ENCODE results near the gene ROM1. TPM values are rescaled to one million over a fixed set of nuclear protein-coding genes. Genes with fewer than 3 reads are reported as not detected.

The ROM1 gene
- total RNA-seq (ENCODE audit: unreplicated experiment): 2.1 TPM
- long read RNA-seq, partial matches to known transcripts: 0 of 1 reads
- long read RNA-seq, other reads (novel, unspliced or antisense): 1 of 1 reads

DNA sequence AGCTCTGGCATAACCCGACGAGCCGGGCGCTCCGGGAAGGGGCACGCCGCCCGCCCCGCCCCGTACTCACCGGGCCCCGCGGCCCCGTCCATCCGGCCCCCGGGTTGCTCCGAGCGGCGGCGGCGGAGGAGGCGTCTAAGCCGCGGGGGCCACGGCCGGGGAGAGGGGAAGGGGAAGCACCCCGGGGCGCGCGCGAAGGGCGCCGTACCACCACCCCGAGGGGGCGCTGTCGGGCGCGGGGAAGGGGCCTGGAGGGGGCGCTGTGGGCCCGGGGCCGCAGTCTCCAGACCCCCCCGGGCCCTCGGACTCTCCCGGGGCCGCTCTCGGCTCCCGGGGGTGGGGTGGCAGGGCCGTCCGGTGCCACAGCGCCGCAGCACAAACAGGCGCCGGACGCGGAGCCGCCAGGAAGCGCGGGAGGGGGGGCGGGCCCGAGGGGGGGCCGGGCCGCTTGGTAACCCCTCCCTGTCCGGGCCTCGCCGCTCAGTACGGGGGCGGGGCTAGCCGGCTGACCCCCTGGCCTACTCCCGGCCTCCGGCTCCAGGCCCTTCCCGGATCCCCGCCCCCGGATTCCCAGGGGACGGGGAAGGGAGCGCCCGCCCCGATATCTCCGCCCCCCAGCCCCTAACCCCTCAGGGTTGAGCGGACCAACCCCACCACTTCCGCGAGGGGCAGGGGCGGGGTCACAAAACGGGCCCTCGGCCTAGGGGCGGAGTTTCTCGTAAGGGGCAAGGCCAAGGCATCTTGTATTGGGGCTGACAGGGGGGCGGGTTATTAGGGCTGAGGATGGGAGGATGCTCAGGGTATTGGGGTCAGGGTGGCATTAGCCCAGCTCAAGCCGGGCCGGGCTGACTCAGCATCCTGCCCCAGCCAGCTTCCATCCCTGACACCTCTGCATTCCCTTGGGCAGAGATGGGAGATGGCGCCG, at the start of gene ROM1, which contains the start of gene EML3:
Gene ROM1, plus strand, starts transcription at position 892 of the 925 bp plus-strand sequence. Its CDS starts 25 bp downstream, at position 917.
Gene EML3, minus strand, starts transcription at position 410 of the 925 bp plus-strand sequence. Its CDS starts 318 bp downstream, at position 92.
- Mint-ChIP-seq H3K27ac (ENCODE audit: unreplicated experiment) (peak within 1 kb of the TSS; percentile 78), H3K4me1 (ENCODE audit: unreplicated experiment) (peaks cover 18% of the 10 kb centered on the region), H3K9me3 (ENCODE audit: unreplicated experiment) (no peaks in the 10 kb centered on the region), H3K4me3 (ENCODE audit: unreplicated experiment) (peak within 1 kb of the TSS; percentile 94), H3K36me3 (ENCODE audit: low read depth, unreplicated experiment) (peaks cover 18% of the 10 kb centered on the region), H3K27me3 (ENCODE audit: unreplicated experiment) (peaks cover 18% of the 10 kb centered on the region)
- DNase-seq (ENCODE audit: low spot score): peak; percentile 86
- TF ChIP-seq, protein P1, sequence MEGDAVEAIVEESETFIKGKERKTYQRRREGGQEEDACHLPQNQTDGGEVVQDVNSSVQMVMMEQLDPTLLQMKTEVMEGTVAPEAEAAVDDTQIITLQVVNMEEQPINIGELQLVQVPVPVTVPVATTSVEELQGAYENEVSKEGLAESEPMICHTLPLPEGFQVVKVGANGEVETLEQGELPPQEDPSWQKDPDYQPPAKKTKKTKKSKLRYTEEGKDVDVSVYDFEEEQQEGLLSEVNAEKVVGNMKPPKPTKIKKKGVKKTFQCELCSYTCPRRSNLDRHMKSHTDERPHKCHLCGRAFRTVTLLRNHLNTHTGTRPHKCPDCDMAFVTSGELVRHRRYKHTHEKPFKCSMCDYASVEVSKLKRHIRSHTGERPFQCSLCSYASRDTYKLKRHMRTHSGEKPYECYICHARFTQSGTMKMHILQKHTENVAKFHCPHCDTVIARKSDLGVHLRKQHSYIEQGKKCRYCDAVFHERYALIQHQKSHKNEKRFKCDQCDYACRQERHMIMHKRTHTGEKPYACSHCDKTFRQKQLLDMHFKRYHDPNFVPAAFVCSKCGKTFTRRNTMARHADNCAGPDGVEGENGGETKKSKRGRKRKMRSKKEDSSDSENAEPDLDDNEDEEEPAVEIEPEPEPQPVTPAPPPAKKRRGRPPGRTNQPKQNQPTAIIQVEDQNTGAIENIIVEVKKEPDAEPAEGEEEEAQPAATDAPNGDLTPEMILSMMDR (IDR thresholded peaks at IDR 0.05; ENCODE audit: unreplicated experiment): peak; percentile 99

DNA sequence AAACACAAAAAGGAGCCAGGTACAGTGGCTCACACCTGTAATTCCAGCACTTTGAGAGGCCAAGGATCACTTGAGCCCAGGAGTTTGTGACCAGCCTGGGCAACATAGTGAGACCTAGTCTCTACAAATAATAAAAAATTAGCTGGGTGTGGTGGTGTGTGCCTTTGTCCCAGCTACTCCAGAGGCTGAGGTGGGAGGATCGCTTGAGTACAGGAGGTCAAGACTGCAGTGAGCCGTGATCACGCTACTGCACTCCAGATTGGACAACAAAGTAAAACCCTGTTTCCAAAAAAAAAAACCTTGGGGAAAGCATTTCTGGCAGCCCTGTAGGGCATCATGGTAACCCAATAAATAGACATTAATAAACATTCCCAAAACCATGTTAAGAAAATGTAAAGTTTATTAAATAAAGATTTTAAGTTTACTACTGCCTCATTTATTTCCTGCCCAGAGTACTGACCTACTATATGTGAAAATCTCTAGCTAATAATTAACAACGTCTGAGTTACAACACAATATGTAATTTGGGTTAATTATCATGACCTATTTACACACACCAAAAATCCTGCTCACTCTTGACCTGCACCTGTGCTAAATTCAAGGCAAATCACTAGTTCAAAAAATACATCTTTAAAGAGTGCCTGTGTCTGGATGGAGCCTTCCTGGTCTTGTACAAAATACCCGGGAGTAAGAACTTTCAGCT, 47.8 kb upstream of the ROM1 start:
- Mint-ChIP-seq H3K27ac (ENCODE audit: unreplicated experiment) (no peak overlapping the region), H3K27me3 (ENCODE audit: unreplicated experiment) (no peaks in the 10 kb centered on the region), H3K36me3 (ENCODE audit: low read depth, unreplicated experiment) (peaks cover 33% of the 10 kb centered on the region), H3K4me3 (ENCODE audit: unreplicated experiment) (no peak overlapping the region), H3K4me1 (ENCODE audit: unreplicated experiment) (peaks cover 13% of the 10 kb centered on the region), H3K9me3 (ENCODE audit: unreplicated experiment) (no peaks in the 10 kb centered on the region)
- TF ChIP-seq, protein P1 (IDR thresholded peaks at IDR 0.05; ENCODE audit: unreplicated experiment): no peak
- no peak for DNase-seq (ENCODE audit: low spot score)

- Mint-ChIP-seq H3K4me1 (ENCODE audit: unreplicated experiment) (peaks cover 17% of the 10 kb centered on the region), H3K4me3 (ENCODE audit: unreplicated experiment) (peak overlapping the region; percentile 21), H3K27me3 (ENCODE audit: unreplicated experiment) (no peaks in the 10 kb centered on the region), H3K27ac (ENCODE audit: unreplicated experiment) (peak overlapping the region; percentile 27), H3K36me3 (ENCODE audit: low read depth, unreplicated experiment) (peaks cover 41% of the 10 kb centered on the region), H3K9me3 (ENCODE audit: unreplicated experiment) (no peaks in the 10 kb centered on the region)
- no peak for DNase-seq (ENCODE audit: low spot score)
- TF ChIP-seq, protein P1 (IDR thresholded peaks at IDR 0.05; ENCODE audit: unreplicated experiment): no peak
Observed at GRCh38 chr11:62566247-62566646, 46.8 kb upstream of the ROM1 start.

DNA sequence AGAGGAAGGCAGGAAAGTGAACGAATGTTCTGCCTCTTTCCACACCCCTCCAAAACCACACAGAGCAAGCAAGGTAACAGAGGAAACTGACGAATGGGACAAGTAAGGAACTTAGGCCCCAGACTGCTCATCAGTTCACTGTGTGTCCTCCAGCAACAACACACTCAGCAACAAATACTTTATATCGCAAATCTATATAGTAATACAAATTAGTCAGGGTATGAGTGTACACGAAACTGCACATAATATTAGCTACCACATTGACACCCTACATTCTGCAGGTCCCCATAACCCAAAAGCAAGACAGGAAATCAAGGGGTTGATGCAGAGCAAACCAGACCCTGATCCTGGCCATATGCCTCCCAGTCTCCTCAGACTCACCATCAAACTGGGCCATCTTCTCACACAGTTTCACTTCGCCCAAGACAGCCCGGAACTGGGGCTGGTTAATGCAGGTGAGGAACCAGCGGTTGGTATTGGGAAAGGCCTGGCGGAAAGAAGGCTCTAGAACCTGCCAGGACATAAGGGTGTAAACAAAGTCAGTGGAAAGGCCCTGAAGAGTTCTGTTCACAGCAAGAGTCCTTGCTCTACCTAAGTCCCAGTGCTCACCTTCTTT, 45.9 kb upstream of the ROM1 start:
- H3K27ac Mint-ChIP-seq (ENCODE audit: unreplicated experiment): no peak overlapping the region
- peaks cover 46% of the 10 kb centered on the region for H3K36me3 Mint-ChIP-seq (ENCODE audit: low read depth, unreplicated experiment)
- H3K4me3 Mint-ChIP-seq (ENCODE audit: unreplicated experiment): peak overlapping the region; percentile 11

More for the DNA sequence above, 45.9 kb upstream of the ROM1 start:
- peaks cover 19% of the 10 kb centered on the region for H3K4me1 Mint-ChIP-seq (ENCODE audit: unreplicated experiment)
- H3K9me3 Mint-ChIP-seq (ENCODE audit: unreplicated experiment): no peaks in the 10 kb centered on the region
- no peaks in the 10 kb centered on the region for H3K27me3 Mint-ChIP-seq (ENCODE audit: unreplicated experiment)
- TF ChIP-seq, protein P1 (IDR thresholded peaks at IDR 0.05; ENCODE audit: unreplicated experiment): no peak
- DNase-seq (ENCODE audit: low spot score): no peak
